Activated CD4-positive, alpha-beta T cell treated with anti-CD3 and anti-CD28 coated beads for 4 hours (primary cell): ENCODE results near the gene TUB.

Source experiments
- DNase-seq, 2 donors: peaks; one replicate each; pipeline ENCODE4 v3.0.0-alpha.2; 2020

The TUB gene

GRCh38 chr11:8111636-8112035 lies 30.6 kb downstream of the TUB start:
- DNase-seq = no peak

GRCh38 chr11:8122173-8122764 lies 41.3 kb downstream of the TUB start:
- no peak for DNase-seq

GRCh38 chr11:8126649-8127289 lies 45.8 kb downstream of the TUB start:
- DNase-seq = no peak

GRCh38 chr11:8127447-8127846 lies 46.4 kb downstream of the TUB start:
- no peak for DNase-seq

GRCh38 chr11:8138526-8138925 lies 57.5 kb downstream of the TUB start:
- DNase-seq = no peak

GRCh38 chr11:8149726-8150125 lies 68.7 kb downstream of the TUB start:
- DNase-seq = no peak
